HCT116 (cell line): ENCODE measurements around the gene ESRRB. TPM values are rescaled to one million over a fixed set of nuclear protein-coding genes. Genes with fewer than 3 reads are reported as not detected.

Source experiments
- ATAC-seq: fragments of 200-7000 bp; cut with Tn5 transposase; 2 replicates; pipeline ENCODE4 v1.9.1; 2020; ENCODE audit warnings: mild to moderate bottlenecking, moderate library complexity
- BruUV-seq: library from RNA; stranded (reverse); fragments of 400-500 nt; replicated peaks from 2 replicates; lab custom pipeline; 2021; lab: Mats Ljungman, UMichigan
- CTCF ChIA-PET: fragments of 300-600 bp; sonication (Branson Sonifier 250); formaldehyde crosslinking; loops from one replicate; lab custom pipeline; 2021; ENCODE audit warnings: antibody characterized with exemption; lab: Charles Lee
- POLR2A ChIA-PET: fragments of 300-600, 350-600 bp; sonication (Branson Sonifier 250); formaldehyde crosslinking; loops from one replicate; lab custom pipeline; 2021; ENCODE audit warnings: antibody characterized with exemption; lab: Charles Lee
- RAD21 ChIA-PET, 2 experiments: fragments of 300-600 bp; sonication (Branson Sonifier 250); formaldehyde crosslinking; loops; one replicate each; lab custom pipeline; 2023; ENCODE audit warnings: low total read pairs in 2 of 2; ENCODE audit not compliant: uncharacterized antibody in 2 of 2, unreplicated experiment in 2 of 2, low non-redundant PET in 1 of 2; lab: Charles Lee
- DNase-seq: peaks from one replicate; pipeline ENCODE4 v3.0.0-alpha.2; 2010; ENCODE audit warnings: low read depth, low spot score
- H2AFZ ChIP-seq: fragments of 200-600 bp; shearing (Covaris generic), sonication (generic); 2 replicates; pipeline ENCODE4 v1.6.1; 2017; ENCODE audit warnings: low read depth, mixed run types, mixed read lengths, antibody characterized with exemption, low read length; ENCODE audit not compliant: poor library complexity, severe bottlenecking
- H3K27ac ChIP-seq: 2 replicates; pipeline ENCODE4 v1.5.1; 2012; ENCODE audit warnings: low read depth, low read length
- H3K27me3 ChIP-seq: fragments of 200-600 bp; sonication (generic); 2 replicates; pipeline ENCODE4 v1.6.1; 2016; ENCODE audit warnings: mixed run types, low read length, mixed read lengths; ENCODE audit not compliant: insufficient read depth
- H3K36me3 ChIP-seq, 2 experiments: fragments of 200-500 bp in 1 of 2; fragments of 200-600 bp in 1 of 2; sonication (Bioruptor generic) in 1 of 2; sonication (generic) in 1 of 2; 2 replicates each; pipeline versions ENCODE4 v1.5.1 to v1.6.1; 2014 to 2016; ENCODE audit warnings: low read length in 2 of 2, inconsistent platforms in 1 of 2, mixed read lengths in 1 of 2, mixed run types in 1 of 2; ENCODE audit not compliant: insufficient read depth in 2 of 2, control insufficient read depth in 1 of 2
- H3K4me1 ChIP-seq, 2 experiments: fragments of 200-600 bp in 1 of 2; sonication (generic) in 1 of 2; 2 replicates each; pipeline versions ENCODE4 v1.5.1 to v1.6.1; 2012 to 2017; ENCODE audit warnings: low read length in 2 of 2, inconsistent platforms in 1 of 2, mild to moderate bottlenecking in 1 of 2, mixed read lengths in 1 of 2, mixed run types in 1 of 2, moderate library complexity in 1 of 2; ENCODE audit not compliant: insufficient read depth in 2 of 2, control insufficient read depth in 1 of 2
- H3K4me2 ChIP-seq: fragments of 200-600 bp; sonication (generic); 2 replicates; pipeline ENCODE4 v1.6.1; 2017; ENCODE audit warnings: mixed run types, low read length, mixed read lengths
- H3K4me3 ChIP-seq, 2 experiments: fragments of 200-600 bp in 1 of 2; sonication (generic) in 1 of 2; replicated peaks in 1 of 2; 2 replicates each; pipeline ENCODE4 v1.5.1; 2011 to 2016; ENCODE audit warnings: low read length in 2 of 2, control low read depth in 1 of 2, low read depth in 1 of 2, mild to moderate bottlenecking in 1 of 2, mixed read lengths in 1 of 2, mixed run types in 1 of 2
- H3K79me2 ChIP-seq: fragments of 200-600 bp; sonication (generic); 2 replicates; pipeline ENCODE4 v1.6.1; 2017; ENCODE audit warnings: mild to moderate bottlenecking, mixed run types, low read length, moderate library complexity, mixed read lengths; ENCODE audit not compliant: insufficient read depth
- H3K9ac ChIP-seq: fragments of 200-600 bp; sonication (generic); 2 replicates; pipeline ENCODE4 v1.6.1; 2016; ENCODE audit warnings: low read length, mixed read lengths
- H3K9me2 ChIP-seq: fragments of 200-600 bp; sonication (generic), shearing (Covaris generic); 2 replicates; pipeline ENCODE4 v1.6.1; 2017; ENCODE audit warnings: mixed run types, mild to moderate bottlenecking, moderate library complexity; ENCODE audit not compliant: insufficient read depth
- H3K9me3 ChIP-seq, 2 experiments: fragments of 200-500 bp in 1 of 2; fragments of 200-600 bp in 1 of 2; sonication (Bioruptor generic) in 1 of 2; sonication (generic) in 1 of 2; 2 replicates each; pipeline ENCODE4 v1.6.1; 2014 to 2017; ENCODE audit warnings: low read length in 2 of 2, mixed read lengths in 2 of 2, inconsistent platforms in 1 of 2, low read depth in 1 of 2, mild to moderate bottlenecking in 1 of 2, mixed run types in 1 of 2, moderate library complexity in 1 of 2; ENCODE audit not compliant: control insufficient read depth in 1 of 2, insufficient read depth in 1 of 2
- H4K20me1 ChIP-seq: fragments of 200-600 bp; sonication (generic), shearing (Covaris generic); 2 replicates; pipeline ENCODE4 v1.6.1; 2017; ENCODE audit warnings: mixed run types, mild to moderate bottlenecking, moderate library complexity; ENCODE audit not compliant: insufficient read depth
- EGR1 ChIP-seq: IDR thresholded peaks from 2 replicates; pipeline ENCODE4 v1.6.1; 2012; ENCODE audit warnings: low read depth
- FOSL1 ChIP-seq: IDR thresholded peaks from 2 replicates; pipeline ENCODE4 v1.6.1; 2012; ENCODE audit warnings: low read depth
- POLR2AphosphoS5 ChIP-seq: IDR thresholded peaks from 2 replicates; pipeline ENCODE4 v1.6.1; 2011; ENCODE audit warnings: mild to moderate bottlenecking, low read depth, low read length, moderate library complexity
- SIN3A ChIP-seq: IDR thresholded peaks from 2 replicates; pipeline ENCODE4 v1.6.1; 2012; ENCODE audit warnings: low read depth
- SP1 ChIP-seq: IDR thresholded peaks from 2 replicates; pipeline ENCODE4 v1.6.1; 2012; ENCODE audit warnings: low read depth
- SRF ChIP-seq: IDR thresholded peaks from 2 replicates; pipeline ENCODE4 v1.6.1; 2012; ENCODE audit warnings: low read depth
- TCF7L2 ChIP-seq: IDR thresholded peaks from 2 replicates; pipeline ENCODE4 v1.7.0; 2011; ENCODE audit warnings: borderline replicate concordance, inconsistent platforms; ENCODE audit not compliant: insufficient read depth, insufficient read length; ENCODE audit errors: extremely low read depth
- ZFX ChIP-seq: fragments of 450-650 bp; IDR thresholded peaks from 2 replicates; pipeline ENCODE4 v1.6.1; 2017
- intact Hi-C: fragments of 100-400 bp; cut with micrococcal nuclease; formaldehyde crosslinking; loops from 2 replicates; pipeline ENCODE4 v1.10.0; 2022
- total RNA-seq: library from RNA; stranded (reverse); gene quantifications from one replicate; pipeline ENCODE4 v1.2.1, GENCODE V29; 2021; ENCODE audit not compliant: unreplicated experiment
- TF ChIP-seq, protein P1 (sequence below): IDR thresholded peaks from 2 replicates; pipeline ENCODE4 v1.6.1; 2012; ENCODE audit warnings: low read depth
- TF ChIP-seq, protein P2 (sequence below): IDR thresholded peaks from 2 replicates; pipeline ENCODE4 v1.6.1; 2011; ENCODE audit warnings: mild to moderate bottlenecking, low read length, moderate library complexity; ENCODE audit not compliant: insufficient replicate concordance; ENCODE audit errors: extremely low read depth

The ESRRB gene
- total RNA-seq, 1 experiment from 2014 or later, result 1.9 TPM

DNA sequence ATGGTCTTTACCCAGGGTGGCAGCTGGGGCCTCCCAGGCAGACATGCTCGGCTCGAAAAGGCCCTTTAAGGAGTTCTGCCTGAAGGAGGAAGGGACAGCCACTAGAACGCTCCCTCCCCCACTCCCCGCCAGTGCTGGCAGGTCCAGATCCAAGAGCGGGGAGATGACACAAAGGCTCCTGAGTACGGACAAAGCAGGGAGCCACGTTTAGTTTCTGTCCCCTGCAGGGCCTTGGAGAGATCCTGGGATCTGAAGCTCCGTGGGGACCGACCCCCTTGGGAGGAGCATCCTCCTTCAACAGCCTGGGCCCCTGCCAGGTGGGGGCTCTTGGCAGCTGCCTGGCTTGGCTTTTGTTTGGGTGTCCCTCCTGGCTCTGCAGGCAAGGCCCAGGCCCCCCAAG, 89.7 kb downstream of the ESRRB start:
- intact Hi-C loops, result no loop called here
- POLR2A ChIA-PET, result no interaction called here
- BruUV-seq, result no TSS peak
- ATAC-seq, result no peak
- CTCF ChIA-PET, result no interaction called here
- Histone ChIP-seq H3K4me2 (no peak overlapping the region), H4K20me1 (no peaks in the 10 kb centered on the region), H3K9me2 (no peaks in the 10 kb centered on the region), H3K27ac (no peak overlapping the region), H3K9me3 (no peaks in the 10 kb centered on the region), H3K9ac (no peak overlapping the region), H3K27me3 (no peaks in the 10 kb centered on the region), H2AFZ (no peak overlapping the region), H3K4me3 (no peak overlapping the region), H3K79me2 (no peaks in the 10 kb centered on the region), H3K4me1 (no peaks in the 10 kb centered on the region), H3K36me3 (no peaks in the 10 kb centered on the region)
- TF ChIP-seq, protein P1, sequence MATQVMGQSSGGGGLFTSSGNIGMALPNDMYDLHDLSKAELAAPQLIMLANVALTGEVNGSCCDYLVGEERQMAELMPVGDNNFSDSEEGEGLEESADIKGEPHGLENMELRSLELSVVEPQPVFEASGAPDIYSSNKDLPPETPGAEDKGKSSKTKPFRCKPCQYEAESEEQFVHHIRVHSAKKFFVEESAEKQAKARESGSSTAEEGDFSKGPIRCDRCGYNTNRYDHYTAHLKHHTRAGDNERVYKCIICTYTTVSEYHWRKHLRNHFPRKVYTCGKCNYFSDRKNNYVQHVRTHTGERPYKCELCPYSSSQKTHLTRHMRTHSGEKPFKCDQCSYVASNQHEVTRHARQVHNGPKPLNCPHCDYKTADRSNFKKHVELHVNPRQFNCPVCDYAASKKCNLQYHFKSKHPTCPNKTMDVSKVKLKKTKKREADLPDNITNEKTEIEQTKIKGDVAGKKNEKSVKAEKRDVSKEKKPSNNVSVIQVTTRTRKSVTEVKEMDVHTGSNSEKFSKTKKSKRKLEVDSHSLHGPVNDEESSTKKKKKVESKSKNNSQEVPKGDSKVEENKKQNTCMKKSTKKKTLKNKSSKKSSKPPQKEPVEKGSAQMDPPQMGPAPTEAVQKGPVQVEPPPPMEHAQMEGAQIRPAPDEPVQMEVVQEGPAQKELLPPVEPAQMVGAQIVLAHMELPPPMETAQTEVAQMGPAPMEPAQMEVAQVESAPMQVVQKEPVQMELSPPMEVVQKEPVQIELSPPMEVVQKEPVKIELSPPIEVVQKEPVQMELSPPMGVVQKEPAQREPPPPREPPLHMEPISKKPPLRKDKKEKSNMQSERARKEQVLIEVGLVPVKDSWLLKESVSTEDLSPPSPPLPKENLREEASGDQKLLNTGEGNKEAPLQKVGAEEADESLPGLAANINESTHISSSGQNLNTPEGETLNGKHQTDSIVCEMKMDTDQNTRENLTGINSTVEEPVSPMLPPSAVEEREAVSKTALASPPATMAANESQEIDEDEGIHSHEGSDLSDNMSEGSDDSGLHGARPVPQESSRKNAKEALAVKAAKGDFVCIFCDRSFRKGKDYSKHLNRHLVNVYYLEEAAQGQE, result no peak
- TF ChIP-seq, protein P2, sequence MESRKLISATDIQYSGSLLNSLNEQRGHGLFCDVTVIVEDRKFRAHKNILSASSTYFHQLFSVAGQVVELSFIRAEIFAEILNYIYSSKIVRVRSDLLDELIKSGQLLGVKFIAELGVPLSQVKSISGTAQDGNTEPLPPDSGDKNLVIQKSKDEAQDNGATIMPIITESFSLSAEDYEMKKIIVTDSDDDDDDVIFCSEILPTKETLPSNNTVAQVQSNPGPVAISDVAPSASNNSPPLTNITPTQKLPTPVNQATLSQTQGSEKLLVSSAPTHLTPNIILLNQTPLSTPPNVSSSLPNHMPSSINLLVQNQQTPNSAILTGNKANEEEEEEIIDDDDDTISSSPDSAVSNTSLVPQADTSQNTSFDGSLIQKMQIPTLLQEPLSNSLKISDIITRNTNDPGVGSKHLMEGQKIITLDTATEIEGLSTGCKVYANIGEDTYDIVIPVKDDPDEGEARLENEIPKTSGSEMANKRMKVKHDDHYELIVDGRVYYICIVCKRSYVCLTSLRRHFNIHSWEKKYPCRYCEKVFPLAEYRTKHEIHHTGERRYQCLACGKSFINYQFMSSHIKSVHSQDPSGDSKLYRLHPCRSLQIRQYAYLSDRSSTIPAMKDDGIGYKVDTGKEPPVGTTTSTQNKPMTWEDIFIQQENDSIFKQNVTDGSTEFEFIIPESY, result no peak
- TF ChIP-seq ZFX, result no peak
- TF ChIP-seq SRF, result no peak
- no peak for TF ChIP-seq FOSL1
- TF ChIP-seq POLR2AphosphoS5, result no peak
- no peak for TF ChIP-seq SIN3A
- no peak for TF ChIP-seq EGR1
- no peak for TF ChIP-seq SP1
- TF ChIP-seq TCF7L2, result no peak
- DNase-seq, result no peak
- RAD21 ChIA-PET, result no interaction called here
